Measurements from ENCODE around the gene TACR2.

TACR2 gene

DNA sequence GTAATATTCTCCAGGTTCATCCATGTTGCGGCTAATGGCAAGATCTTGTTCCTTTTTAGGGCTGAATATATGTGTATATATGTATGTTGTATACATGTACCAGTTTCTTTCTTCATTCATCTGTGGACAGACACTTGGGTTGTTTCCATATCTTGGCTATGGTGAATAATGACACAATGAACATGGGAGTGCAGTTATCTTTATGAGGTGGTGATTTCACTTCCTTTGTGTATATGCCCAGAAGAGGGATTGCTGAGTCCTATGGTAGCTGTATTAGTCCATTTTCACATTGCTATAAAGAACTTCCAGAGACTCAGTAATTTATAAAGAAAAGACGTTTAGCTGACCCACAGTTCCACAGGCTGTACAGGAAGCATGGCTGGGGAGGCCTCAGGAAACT is 17.5 kb upstream of the TACR2 start:
- no peak for TF ChIP-seq ZBTB7A (IDR thresholded peaks at IDR 0.05; ENCODE audit: low read depth)
- TF ChIP-seq, protein P1, sequence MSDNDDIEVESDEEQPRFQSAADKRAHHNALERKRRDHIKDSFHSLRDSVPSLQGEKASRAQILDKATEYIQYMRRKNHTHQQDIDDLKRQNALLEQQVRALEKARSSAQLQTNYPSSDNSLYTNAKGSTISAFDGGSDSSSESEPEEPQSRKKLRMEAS (IDR thresholded peaks at IDR 0.05): no peak
- no peak for TF ChIP-seq RAD21 (IDR thresholded peaks at IDR 0.05; ENCODE audit: low read depth)
- no peak for TF ChIP-seq EGR1 (IDR thresholded peaks at IDR 0.05)
- no peak for TF ChIP-seq FOXM1 (IDR thresholded peaks at IDR 0.05; ENCODE audit: borderline replicate concordance, low read depth)
- TF ChIP-seq CEBPB (IDR thresholded peaks at IDR 0.05): no peak
- no peak for TF ChIP-seq CREB1 (IDR thresholded peaks at IDR 0.05; ENCODE audit: low read depth)
- no peak for TF ChIP-seq YY1 (IDR thresholded peaks at IDR 0.05; ENCODE audit: low read depth)
- no peak for TF ChIP-seq TCF12 (IDR thresholded peaks at IDR 0.05; ENCODE audit: low read depth)

DNA sequence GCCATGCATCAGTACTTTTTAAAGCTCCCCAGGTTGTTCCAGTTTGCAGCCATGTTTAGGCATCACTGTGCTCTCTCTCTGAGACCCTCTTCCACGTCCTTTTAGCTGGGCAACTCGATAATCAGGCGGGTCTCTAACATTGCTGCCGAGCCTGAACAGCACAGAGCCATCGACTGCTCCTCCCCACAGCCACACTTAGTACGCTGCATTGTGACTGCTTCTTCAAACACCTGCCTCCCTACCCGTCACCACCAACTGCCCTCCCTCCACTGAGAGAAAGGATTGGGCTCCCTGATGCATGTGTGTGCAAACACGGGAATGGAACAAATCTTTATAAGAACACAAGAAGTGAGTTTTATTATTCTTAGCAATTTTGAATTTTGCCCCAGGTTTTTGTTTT is 11.4 kb upstream of the TACR2 start:
- TF ChIP-seq FOXM1 (IDR thresholded peaks at IDR 0.05; ENCODE audit: borderline replicate concordance, low read depth): no peak
- no peak for TF ChIP-seq CEBPB (IDR thresholded peaks at IDR 0.05)
- no peak for TF ChIP-seq TAF1 (IDR thresholded peaks at IDR 0.05; ENCODE audit: low read depth)
- TF ChIP-seq, protein P1 (IDR thresholded peaks at IDR 0.05): no peak
- TF ChIP-seq, protein P2, sequence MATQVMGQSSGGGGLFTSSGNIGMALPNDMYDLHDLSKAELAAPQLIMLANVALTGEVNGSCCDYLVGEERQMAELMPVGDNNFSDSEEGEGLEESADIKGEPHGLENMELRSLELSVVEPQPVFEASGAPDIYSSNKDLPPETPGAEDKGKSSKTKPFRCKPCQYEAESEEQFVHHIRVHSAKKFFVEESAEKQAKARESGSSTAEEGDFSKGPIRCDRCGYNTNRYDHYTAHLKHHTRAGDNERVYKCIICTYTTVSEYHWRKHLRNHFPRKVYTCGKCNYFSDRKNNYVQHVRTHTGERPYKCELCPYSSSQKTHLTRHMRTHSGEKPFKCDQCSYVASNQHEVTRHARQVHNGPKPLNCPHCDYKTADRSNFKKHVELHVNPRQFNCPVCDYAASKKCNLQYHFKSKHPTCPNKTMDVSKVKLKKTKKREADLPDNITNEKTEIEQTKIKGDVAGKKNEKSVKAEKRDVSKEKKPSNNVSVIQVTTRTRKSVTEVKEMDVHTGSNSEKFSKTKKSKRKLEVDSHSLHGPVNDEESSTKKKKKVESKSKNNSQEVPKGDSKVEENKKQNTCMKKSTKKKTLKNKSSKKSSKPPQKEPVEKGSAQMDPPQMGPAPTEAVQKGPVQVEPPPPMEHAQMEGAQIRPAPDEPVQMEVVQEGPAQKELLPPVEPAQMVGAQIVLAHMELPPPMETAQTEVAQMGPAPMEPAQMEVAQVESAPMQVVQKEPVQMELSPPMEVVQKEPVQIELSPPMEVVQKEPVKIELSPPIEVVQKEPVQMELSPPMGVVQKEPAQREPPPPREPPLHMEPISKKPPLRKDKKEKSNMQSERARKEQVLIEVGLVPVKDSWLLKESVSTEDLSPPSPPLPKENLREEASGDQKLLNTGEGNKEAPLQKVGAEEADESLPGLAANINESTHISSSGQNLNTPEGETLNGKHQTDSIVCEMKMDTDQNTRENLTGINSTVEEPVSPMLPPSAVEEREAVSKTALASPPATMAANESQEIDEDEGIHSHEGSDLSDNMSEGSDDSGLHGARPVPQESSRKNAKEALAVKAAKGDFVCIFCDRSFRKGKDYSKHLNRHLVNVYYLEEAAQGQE (IDR thresholded peaks at IDR 0.05; ENCODE audit: low read depth): no peak
- no peak for TF ChIP-seq EP300 (IDR thresholded peaks at IDR 0.05; ENCODE audit: borderline replicate concordance)

DNA sequence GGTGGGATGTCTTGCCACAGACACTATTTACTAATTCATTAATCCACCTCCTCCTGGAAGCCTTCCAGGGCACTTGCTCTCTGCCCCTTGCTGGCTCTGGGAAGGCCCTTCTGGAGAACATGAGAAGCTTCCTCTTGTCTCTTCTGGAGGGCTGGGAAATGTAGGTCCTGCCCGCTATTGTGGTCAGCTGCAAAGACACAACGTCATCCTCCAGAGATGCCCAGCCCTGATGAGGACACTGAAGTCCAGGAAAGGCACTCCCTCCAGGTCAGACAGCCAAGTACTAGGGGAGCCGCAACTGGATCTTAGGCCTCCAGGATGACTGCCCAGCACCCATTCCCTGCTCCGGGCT is 9.6 kb upstream of the TACR2 start:
- TF ChIP-seq FOXM1 (IDR thresholded peaks at IDR 0.05; ENCODE audit: borderline replicate concordance, low read depth) (no peak), ZBTB7A (IDR thresholded peaks at IDR 0.05; ENCODE audit: low read depth) (no peak), RAD21 (IDR thresholded peaks at IDR 0.05; ENCODE audit: low read depth) (no peak), TCF12 (IDR thresholded peaks at IDR 0.05; ENCODE audit: low read depth) (no peak), EP300 (IDR thresholded peaks at IDR 0.05; ENCODE audit: borderline replicate concordance) (no peak), CEBPB (IDR thresholded peaks at IDR 0.05) (no peak), TEAD4 (IDR thresholded peaks at IDR 0.05) (no peak), TAF1 (IDR thresholded peaks at IDR 0.05; ENCODE audit: low read depth) (no peak), CREB1 (IDR thresholded peaks at IDR 0.05; ENCODE audit: low read depth) (no peak), EGR1 (IDR thresholded peaks at IDR 0.05) (no peak), NFIC (IDR thresholded peaks at IDR 0.05) (no peak), YY1 (IDR thresholded peaks at IDR 0.05; ENCODE audit: low read depth) (no peak)
- TF ChIP-seq, protein P2 (IDR thresholded peaks at IDR 0.05; ENCODE audit: low read depth): no peak
- TF ChIP-seq, protein P1 (IDR thresholded peaks at IDR 0.05): no peak
- TF ChIP-seq, protein P3, sequence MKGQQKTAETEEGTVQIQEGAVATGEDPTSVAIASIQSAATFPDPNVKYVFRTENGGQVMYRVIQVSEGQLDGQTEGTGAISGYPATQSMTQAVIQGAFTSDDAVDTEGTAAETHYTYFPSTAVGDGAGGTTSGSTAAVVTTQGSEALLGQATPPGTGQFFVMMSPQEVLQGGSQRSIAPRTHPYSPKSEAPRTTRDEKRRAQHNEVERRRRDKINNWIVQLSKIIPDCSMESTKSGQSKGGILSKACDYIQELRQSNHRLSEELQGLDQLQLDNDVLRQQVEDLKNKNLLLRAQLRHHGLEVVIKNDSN (IDR thresholded peaks at IDR 0.05): no peak

DNA sequence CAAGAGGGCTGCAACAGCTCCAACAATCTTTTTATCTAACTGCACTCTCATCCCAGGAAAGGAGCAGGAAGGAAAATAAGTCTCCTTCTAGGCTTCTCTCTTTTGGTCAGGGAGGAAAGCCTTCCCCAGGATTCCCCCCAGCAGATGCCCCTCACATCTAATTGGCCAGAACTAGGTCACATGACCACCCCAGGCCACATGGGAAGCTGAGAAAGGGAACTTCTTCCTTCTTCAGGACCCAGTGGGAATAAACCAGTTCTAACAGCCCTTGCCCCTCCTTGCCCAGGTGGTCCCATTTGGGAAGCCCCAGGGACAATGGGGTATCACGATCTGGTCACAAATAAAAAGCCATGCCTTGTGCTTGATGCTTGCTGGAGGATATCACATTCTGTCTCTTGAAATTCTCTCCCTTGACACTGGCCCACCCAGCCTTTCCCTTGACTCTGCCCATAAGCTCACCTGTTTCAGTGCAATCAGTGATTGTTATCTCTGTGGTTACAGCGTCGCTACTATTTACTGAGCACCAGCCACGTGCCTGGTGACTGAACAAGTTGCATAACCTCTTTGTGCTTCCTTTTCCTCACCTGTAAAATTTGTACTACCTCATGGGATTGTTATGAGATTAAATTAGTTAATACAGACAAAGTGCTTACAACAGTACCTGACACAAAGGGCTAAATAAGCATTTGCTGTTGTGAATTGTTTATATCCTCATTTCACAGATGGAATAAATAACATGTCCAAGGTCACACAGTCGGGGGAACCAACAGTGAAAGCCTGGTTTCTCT is 9.0 kb upstream of the TACR2 start:
- no peak for TF ChIP-seq CREB1 (IDR thresholded peaks at IDR 0.05; ENCODE audit: low read depth)
- TF ChIP-seq, protein P3 (IDR thresholded peaks at IDR 0.05): peak; percentile 74

DNA sequence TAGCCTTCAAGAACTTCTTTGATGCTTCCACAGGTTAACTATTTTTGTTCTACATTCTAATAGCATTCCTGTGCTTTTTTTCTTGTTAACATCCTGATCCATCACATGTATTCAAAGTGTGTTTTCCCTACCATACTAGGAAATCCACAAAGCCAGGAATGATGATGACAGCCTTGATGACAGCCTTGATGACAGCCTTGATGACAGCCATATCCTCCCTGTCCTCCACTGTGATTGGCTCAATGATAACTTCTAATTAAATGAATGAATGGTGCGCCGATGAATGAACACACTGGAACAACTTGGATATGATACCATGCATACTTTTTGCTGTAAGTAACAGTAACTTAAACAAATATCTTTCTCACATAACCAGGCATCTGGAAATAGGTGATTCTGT is 8.3 kb upstream of the TACR2 start:
- TF ChIP-seq, protein P3 (IDR thresholded peaks at IDR 0.05): no peak
- TF ChIP-seq EGR1 (IDR thresholded peaks at IDR 0.05) (no peak), TAF1 (IDR thresholded peaks at IDR 0.05; ENCODE audit: low read depth) (no peak), FOXM1 (IDR thresholded peaks at IDR 0.05; ENCODE audit: borderline replicate concordance, low read depth) (no peak), RAD21 (IDR thresholded peaks at IDR 0.05; ENCODE audit: low read depth) (no peak), EP300 (IDR thresholded peaks at IDR 0.05; ENCODE audit: borderline replicate concordance) (no peak), CREB1 (IDR thresholded peaks at IDR 0.05; ENCODE audit: low read depth) (no peak), YY1 (IDR thresholded peaks at IDR 0.05; ENCODE audit: low read depth) (no peak), TCF12 (IDR thresholded peaks at IDR 0.05; ENCODE audit: low read depth) (no peak)
- TF ChIP-seq, protein P1 (IDR thresholded peaks at IDR 0.05): no peak
- TF ChIP-seq, protein P2 (IDR thresholded peaks at IDR 0.05; ENCODE audit: low read depth): no peak
